GM21381 (cell line): ENCODE data around the gene PKIB.
A peak's percentile ranks its signal among the peaks of the same experiment; 100 is the strongest.
"Not testable (repeated sequence)": the region's sequence is repeated elsewhere in the genome, so short reads cannot be mapped to it uniquely, and the experiment has no call there.

Experiments
- ATAC-seq: cut with Tn5 transposase; IDR thresholded peaks from one replicate; pipeline ENCODE4 v1.9.1; 2021; ENCODE audit warnings: mild to moderate bottlenecking, moderate library complexity; ENCODE audit not compliant: unreplicated experiment

Gene PKIB

GRCh38 chr6:122609881-122610689 lies at the start of gene PKIB:
PKIB (plus strand) TSS chr6:122610405; CDS start chr6:122717795, 107,390 bp downstream.
- ATAC-seq, result peak; percentile 94

GRCh38 chr6:122563364-122564052 lies 46.7 kb upstream of the PKIB start:
- ATAC-seq, result no peak

- ATAC-seq, result no peak
These were observed 46.0 kb upstream of the PKIB start for GRCh38 chr6:122564230-122564629.

- no peak for ATAC-seq
These were observed 44.5 kb upstream of the PKIB start for GRCh38 chr6:122565708-122566107.

- ATAC-seq, result no peak
These were observed 43.2 kb upstream of the PKIB start for GRCh38 chr6:122567034-122567433.

GRCh38 chr6:122568350-122568749 lies 41.9 kb upstream of the PKIB start:
- ATAC-seq, result no peak

GRCh38 chr6:122568797-122569221 lies 41.4 kb upstream of the PKIB start:
- no peak for ATAC-seq

- ATAC-seq, result no peak
These were observed 40.9 kb upstream of the PKIB start for GRCh38 chr6:122569230-122569771.

GRCh38 chr6:122571888-122572287 lies 38.3 kb upstream of the PKIB start:
- no peak for ATAC-seq

GRCh38 chr6:122576888-122577287 lies 33.3 kb upstream of the PKIB start:
- ATAC-seq, result no peak

GRCh38 chr6:122578961-122579360 lies 31.2 kb upstream of the PKIB start:
- no peak for ATAC-seq

GRCh38 chr6:122580737-122581136 lies 29.5 kb upstream of the PKIB start:
- no peak for ATAC-seq

- ATAC-seq, result no peak
These were observed 21.1 kb upstream of the PKIB start for GRCh38 chr6:122589115-122589514.

GRCh38 chr6:122598295-122598694 lies 11.9 kb upstream of the PKIB start:
- not testable (repeated sequence) for ATAC-seq

- no peak for ATAC-seq
These were observed 5.5 kb upstream of the PKIB start for GRCh38 chr6:122604676-122605075.

- peak; percentile 41 for ATAC-seq
These were observed 668 bp downstream of the PKIB start for GRCh38 chr6:122610690-122611455.

GRCh38 chr6:122612838-122613237 lies 2.6 kb downstream of the PKIB start:
- ATAC-seq, result no peak

- ATAC-seq, result no peak
These were observed 4.1 kb downstream of the PKIB start for GRCh38 chr6:122614303-122614702.

- no peak for ATAC-seq
These were observed 5.2 kb downstream of the PKIB start for GRCh38 chr6:122615409-122615808.

- ATAC-seq, result no peak
These were observed 6.7 kb downstream of the PKIB start for GRCh38 chr6:122616877-122617276.

- ATAC-seq, result no peak
These were observed 9.1 kb downstream of the PKIB start for GRCh38 chr6:122619309-122619708.
